AG09319 (cell line): ENCODE results near the gene HAUS5.
"Not testable (repeated sequence)": the region's sequence is repeated elsewhere in the genome, so short reads cannot be mapped to it uniquely, and the experiment has no call there.

Experiments
- DNase-seq: peaks from one replicate; pipeline ENCODE4 v3.0.0-alpha.2; 2010; ENCODE audit warnings: low read depth; ENCODE audit errors: extremely low read depth
- CTCF ChIP-seq: IDR thresholded peaks from 2 replicates; pipeline ENCODE4 v1.5.1; 2011; ENCODE audit warnings: low read depth, mild to moderate bottlenecking, inconsistent platforms, low read length, moderate library complexity

HAUS5 gene

GRCh38 chr19:35650581-35650980 lies 38.0 kb downstream of the HAUS5 start:
- no peak for TF ChIP-seq CTCF
- DNase-seq: no peak

DNA sequence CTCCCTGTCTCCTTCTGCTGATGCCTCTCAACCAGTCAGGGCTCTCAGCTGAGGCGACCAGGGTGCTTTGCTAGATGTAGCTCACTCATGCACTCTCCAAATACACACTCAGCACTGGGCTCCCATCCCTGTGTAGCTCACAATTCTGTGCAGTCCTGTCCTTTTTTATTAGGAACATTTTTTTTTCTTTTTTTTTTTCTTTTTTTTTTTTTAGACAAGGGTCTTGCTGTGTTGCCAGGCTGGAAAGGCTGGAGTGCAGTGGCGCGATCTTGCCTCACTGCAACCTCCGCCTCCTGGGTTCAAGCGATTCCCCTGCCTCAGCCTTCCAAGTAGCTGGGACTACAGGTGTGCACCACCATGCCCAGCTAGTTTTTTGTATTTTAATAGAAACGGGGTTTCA lies 42.3 kb downstream of the HAUS5 start:
- DNase-seq: not testable (repeated sequence)

DNA sequence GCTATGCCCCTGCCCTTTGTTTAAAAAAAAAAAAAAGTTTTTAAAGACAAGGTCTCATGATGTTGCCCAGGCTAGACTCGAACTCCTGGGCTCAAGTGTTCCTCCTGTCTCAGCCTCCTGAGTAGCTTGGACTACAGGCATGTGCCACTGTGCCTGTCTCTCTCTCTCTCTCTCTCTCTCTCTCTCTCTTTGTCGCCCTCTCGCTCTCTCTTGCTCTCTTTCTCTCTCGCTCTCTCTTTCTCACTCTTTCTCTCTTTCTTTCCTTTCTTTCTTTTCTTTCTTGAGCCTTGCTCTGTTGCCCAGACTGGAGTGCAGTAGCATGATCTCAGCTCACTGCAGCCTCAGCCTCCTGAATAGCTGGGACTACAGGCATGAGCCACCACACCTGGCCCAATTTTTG lies 43.1 kb downstream of the HAUS5 start:
- TF ChIP-seq CTCF: no peak
- DNase-seq: no peak

GRCh38 chr19:35656700-35657099 lies 44.2 kb downstream of the HAUS5 start:
- no peak for DNase-seq
- no peak for TF ChIP-seq CTCF

GRCh38 chr19:35657904-35658700 lies 45.6 kb downstream of the HAUS5 start:
- no peak for TF ChIP-seq CTCF
- DNase-seq: no peak

DNA sequence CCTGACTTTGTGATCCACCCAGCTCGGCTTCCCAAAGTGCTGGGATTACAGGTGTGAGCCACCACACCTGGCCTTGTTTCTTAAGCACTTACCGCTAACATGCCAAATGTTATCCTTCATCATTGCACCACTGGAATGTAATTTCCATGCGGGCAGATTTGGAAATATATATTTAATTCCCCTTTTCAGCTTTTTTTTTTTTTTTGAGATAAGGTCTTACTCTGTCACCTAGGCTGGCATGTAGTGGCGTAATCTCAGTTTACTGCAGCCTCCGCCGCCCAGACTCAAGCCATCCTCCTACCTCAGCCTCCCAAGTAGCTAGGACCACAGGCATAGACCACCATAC lies 49.4 kb downstream of the HAUS5 start:
- TF ChIP-seq CTCF: no peak
- DNase-seq: no peak

GRCh38 chr19:35663981-35664380 lies 51.4 kb downstream of the HAUS5 start:
- DNase-seq: no peak
- TF ChIP-seq CTCF: no peak

DNA sequence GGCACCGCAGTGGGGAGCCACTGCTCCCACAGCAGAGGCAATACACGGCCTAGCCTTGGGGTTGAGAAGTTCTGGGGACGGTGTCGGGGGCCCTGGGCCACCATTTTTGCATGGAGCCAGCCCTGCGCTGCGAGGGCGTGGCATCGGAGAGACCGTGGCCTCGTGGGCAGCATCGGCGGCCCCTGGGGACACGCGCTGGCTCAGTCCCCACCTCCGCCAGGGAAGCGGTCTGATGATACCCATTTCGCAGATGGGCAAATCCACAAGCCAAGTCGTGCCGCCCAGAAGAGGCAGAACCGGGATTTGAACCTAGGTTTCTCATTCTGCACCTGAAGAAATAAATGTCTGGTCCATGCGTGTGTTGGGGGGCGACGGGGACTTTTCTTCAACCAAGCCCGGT lies 52.6 kb downstream of the HAUS5 start:
- no peak for DNase-seq
- no peak for TF ChIP-seq CTCF
